ENCODE measurements around the gene ADCY4.

Gene ADCY4

DNA sequence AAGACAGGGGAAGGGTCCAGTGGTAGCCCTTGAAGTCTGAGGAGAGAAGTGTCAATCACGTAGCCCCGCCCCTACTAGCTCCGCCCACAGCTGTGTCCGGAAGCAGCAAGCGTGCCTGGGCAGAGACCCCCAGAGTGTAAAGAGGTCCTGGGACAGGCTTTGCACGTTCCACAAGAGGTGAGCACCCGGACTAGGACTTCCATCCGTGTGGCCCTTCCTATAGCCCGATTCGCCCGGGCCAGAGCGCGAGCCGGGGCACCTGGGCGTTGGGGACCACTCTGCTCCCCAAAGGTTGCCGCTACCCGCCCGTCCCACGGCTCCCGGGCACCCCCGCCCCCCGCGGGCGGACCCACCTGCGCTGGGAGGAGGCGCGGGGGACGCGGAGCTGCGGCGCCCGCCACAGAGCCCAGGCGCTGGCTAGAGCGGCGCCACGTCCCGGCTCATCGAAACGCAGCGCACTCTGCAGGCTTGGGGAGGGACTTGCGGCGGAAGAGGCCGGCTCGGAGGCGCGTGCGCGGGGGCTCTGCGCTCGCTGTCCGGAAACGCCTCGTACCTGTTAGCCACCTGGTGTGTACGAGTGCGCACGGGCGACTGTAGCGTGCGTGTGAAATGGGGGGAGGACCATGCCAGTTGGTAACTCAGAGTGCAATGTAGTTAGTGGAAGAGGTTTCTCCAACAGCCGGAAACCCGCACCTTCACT, 63.6 kb downstream of the ADCY4 start, which contains the start of gene RABGGTA:
Gene RABGGTA, minus strand, starts transcription at position 464 of the 700 bp plus-strand sequence. CDS start 482 bp downstream, outside the sequence.
- peak; percentile 70 to 79 for DNase-seq

DNA sequence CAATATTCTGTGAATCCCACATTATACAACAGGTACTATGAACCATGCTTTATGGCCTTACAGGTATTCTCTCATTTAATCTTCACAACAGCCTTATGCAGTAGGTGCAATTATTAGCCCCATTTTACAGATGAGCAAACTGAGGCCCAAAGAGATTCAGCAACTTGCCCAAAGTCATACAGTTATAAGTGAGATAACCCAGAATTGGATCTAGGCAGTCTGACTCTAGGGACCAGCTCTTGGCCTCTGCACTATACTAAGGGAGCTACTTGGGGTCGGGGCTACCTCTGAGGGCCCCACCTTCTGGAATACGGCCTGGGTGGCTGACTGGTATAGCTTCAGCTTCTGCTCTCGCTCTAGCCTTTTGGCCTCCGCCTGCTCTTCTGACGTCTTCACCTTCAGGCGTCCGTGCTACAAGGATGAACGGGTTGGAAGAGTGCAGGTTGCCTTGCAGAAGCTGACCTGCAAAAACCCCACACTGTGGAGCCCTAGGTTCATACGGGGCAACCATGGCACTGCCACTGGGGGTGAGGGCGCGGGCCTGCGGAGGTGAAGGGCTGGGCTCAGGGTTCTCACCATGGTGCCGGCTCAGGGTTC, 64.2 kb downstream of the ADCY4 start:
- peak in 1 of 2 experiments; percentile 47 for DNase-seq

DNA sequence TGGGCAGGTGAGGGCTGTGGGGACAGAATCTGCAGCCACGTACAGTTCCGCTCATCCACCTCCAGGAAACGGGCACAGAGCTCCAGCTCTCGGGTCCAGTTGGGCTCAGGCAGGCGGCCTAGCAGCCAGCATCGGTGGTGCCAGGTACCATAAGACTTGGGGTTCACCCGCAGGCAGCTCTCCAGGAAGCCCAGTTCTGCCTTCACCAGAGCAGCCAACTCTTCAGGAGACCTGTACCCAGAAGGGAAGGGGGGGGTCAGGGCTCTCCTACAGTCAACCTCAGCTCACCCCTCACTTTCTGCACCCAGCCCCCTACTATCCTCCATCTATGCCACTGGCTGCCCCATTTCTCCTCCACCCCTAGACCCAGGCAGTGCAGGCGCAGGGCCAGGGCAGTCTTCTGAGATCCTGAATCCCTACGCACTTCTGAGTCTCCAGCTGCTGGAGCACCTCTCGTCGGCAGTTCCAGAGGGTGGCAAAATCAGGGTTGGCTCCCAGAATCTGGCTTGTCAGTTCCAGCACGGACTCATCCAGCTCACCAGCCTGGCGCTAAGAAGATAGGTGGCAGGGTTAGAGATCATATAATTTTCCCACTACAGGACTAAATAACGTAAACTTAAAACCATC, 64.8 kb downstream of the ADCY4 start:
- DNase-seq: no peak

DNA sequence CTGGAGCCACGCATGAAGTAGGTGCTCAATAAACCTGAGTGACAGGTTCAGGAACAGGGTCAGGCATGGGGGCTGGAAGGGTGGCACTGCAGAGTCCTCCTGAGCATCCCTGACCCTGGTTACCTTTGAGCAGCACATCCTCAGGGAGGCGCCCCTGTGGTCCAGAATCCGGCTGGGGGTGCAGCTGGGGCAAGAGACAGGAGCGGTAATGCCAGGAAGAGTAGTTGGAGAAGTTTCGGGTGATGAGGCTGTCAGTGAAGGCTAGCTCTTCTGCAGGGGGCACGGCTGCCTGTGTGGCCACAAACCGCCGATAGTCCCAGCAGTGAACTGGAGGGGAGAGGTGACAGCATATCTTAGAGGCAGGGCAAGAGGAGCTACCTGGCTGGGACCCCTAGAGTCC, 65.5 kb downstream of the ADCY4 start:
- DNase-seq: no peak
